GM18526 (cell line): ENCODE data around the gene KCNT1.

Experiments
- POLR2A ChIP-seq: IDR thresholded peaks from 3 replicates; pipeline ENCODE4 v1.6.1; 2011; ENCODE audit not compliant: insufficient read length; ENCODE audit errors: extremely low read depth

KCNT1 gene

GRCh38 chr9:135769489-135770202, 67.7 kb downstream of the KCNT1 start:
- TF ChIP-seq POLR2A, result no peak

GRCh38 chr9:135770203-135770535, 68.2 kb downstream of the KCNT1 start:
- no peak for TF ChIP-seq POLR2A

- TF ChIP-seq POLR2A, result no peak
Measured at GRCh38 chr9:135770771-135771170, 68.8 kb downstream of the KCNT1 start.

- TF ChIP-seq POLR2A, result no peak
Measured at GRCh38 chr9:135771401-135772051, 69.5 kb downstream of the KCNT1 start.

- no peak for TF ChIP-seq POLR2A
Measured at GRCh38 chr9:135772056-135772646, 70.2 kb downstream of the KCNT1 start.

GRCh38 chr9:135772702-135773493, 70.9 kb downstream of the KCNT1 start:
- no peak for TF ChIP-seq POLR2A

GRCh38 chr9:135773530-135774238, 71.7 kb downstream of the KCNT1 start:
- no peak for TF ChIP-seq POLR2A

GRCh38 chr9:135774239-135774747, 72.3 kb downstream of the KCNT1 start:
- no peak for TF ChIP-seq POLR2A

- no peak for TF ChIP-seq POLR2A
Measured at GRCh38 chr9:135774794-135775525, 73.0 kb downstream of the KCNT1 start.

GRCh38 chr9:135775911-135776310, 73.9 kb downstream of the KCNT1 start:
- TF ChIP-seq POLR2A, result no peak

- no peak for TF ChIP-seq POLR2A
Measured at GRCh38 chr9:135776893-135777622, 75.1 kb downstream of the KCNT1 start.

GRCh38 chr9:135777623-135778177, 75.7 kb downstream of the KCNT1 start:
- no peak for TF ChIP-seq POLR2A

GRCh38 chr9:135778421-135778820, 76.4 kb downstream of the KCNT1 start:
- TF ChIP-seq POLR2A, result no peak
